Inflammatory macrophage (primary cell): ENCODE data around the gene OSBPL2.

Source experiments
- DNase-seq, 2 donors: peaks; one replicate each; pipeline ENCODE4 v3.0.0-alpha.2; 2020 to 2022
- total RNA-seq, 18 experiments: gene quantifications; one replicate each; lab custom pipeline; 2026; ENCODE audit warnings: mixed read lengths in 6 of 18, inconsistent platforms in 2 of 18; lab: John Stamatoyannopoulos, UW

Gene OSBPL2
- total RNA-seq: 24.4 to 60.6 (median 43.7) reads per million in 18 experiments

DNA sequence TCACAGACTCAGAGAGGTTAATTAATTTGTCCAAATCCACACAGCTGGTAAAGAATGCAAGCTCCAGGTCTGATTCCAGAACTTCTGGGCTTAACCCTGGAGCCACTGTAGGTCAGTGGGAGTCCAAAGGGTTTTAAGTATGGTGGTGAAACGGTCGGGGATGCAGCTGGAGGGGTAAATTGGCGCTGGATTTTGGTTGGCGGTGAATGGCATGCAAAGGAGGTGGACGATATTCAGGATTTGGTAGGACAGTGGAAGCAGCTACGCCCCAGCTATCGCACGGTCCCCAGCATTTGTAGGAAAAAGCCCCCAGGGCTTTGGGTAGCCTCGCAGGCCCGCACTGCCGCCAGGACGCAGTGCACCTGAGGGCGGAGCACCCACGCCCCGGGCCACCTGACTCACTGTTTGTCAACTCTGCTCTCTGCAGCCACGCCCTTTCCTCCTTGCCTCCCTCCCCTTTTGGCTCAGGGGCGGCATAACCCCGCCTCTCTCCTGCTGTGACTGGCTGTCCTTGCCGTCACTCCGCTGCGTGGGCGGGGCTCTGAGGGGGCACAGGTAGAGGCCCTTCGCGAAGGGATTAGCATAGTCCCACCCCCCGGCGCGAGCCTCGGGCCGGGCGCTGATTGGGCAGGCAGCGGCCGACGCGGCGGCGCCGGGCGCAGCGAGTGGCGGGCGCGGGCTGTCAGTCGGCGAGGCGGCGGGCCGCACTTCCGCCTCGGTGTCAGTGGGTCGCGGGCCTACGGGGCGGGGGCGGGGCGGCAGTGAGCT, at the start of gene OSBPL2:
Gene OSBPL2, plus strand, starts transcription at position 721 of the 768 bp plus-strand sequence. CDS start 17,664 bp downstream, outside the sequence.
- peak; percentile 99 to 100 for DNase-seq

DNA sequence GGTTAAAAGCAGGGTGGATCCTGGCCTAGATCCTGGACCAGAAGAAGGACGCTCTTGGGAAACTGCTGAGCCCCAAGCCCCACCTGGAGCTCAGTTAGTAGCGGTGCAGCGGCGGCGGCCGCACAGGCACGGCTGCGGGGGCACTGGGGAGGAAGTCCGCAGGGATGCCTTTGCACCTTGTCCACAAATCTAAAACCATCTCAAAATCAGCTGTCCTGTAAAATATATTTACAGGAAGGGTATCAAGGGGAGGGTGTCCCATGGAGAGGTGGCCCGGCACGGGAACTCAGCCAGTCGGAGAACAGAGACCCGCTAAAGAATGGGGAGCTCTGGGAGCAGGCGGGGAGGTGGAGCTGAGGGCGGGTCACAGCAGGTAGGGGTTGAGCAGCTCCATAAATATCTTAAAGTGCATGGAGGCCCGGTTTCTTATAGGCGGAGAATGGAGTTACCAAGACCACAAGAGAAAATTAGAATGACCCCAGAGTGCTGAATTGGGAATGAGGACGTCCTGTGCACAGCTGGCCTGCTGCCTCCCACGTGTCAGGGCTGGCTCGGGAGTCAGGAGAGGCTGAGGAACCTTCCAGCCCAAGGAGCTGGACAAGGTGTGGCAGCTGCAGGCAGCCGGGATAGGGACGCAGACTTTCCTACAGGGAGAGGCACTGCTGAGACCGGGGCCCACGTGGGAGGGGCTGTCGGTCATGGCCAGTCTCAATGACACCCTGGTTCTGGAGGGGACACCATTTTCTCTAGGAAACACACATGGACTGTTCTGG, 47.5 kb upstream of the OSBPL2 start:
- no peak for DNase-seq

DNA sequence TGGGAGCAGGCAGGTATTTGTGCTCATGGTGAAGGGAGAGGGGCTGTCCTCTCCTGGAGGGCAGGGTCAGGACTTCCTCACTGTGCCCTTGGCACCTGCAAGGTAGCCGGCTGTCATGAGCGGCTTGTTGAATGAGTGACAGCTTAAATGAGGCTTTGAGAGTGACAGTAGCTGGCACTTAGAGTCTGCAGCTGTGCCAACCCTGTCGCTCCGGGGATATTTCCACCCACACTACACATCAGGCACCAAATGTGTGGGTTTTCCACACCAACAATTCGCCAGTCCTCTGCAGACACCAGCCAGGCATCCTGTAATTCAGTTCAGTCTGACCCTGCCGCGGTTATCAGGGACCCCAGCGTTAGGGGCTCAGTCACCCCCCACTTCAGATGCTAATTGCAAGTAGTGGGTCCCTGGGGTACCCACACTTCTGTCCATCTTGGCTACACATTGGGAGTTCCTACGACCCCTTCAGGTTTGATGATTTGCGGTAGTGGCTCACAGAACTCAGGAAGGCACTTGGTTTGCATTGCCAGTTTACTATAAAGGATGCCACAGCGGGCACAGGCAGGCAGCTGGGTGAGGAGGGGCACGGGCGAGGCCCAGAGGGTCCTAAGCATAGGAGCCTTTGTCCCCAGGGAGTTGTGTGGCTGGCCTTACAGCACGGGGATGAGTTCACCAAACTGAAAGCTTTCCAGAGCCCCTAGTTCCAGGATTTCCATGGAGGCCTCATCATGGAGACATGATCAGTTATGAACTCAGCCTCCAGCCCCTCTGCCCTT, 46.4 kb upstream of the OSBPL2 start:
- DNase-seq: no peak

DNA sequence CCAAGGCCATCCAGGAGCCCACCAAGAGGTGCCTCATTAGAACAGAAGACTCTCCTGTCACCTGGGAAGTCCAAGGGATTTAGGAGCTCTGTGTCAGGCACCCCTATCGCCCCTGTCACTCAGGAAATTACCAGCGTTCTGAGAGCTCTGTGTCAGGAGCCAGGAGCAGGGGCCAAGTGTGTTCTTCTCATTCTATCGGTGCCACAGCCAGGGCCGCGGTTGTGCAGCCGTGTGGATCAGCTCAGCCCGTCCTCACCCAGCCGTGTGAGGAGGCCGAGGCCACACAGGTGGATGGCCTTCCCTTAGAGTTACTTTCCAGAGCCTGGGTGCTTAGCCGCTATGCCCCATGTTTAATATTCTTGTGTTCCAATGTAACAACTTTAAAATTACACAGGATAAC, 45.7 kb upstream of the OSBPL2 start:
- DNase-seq: no peak

DNA sequence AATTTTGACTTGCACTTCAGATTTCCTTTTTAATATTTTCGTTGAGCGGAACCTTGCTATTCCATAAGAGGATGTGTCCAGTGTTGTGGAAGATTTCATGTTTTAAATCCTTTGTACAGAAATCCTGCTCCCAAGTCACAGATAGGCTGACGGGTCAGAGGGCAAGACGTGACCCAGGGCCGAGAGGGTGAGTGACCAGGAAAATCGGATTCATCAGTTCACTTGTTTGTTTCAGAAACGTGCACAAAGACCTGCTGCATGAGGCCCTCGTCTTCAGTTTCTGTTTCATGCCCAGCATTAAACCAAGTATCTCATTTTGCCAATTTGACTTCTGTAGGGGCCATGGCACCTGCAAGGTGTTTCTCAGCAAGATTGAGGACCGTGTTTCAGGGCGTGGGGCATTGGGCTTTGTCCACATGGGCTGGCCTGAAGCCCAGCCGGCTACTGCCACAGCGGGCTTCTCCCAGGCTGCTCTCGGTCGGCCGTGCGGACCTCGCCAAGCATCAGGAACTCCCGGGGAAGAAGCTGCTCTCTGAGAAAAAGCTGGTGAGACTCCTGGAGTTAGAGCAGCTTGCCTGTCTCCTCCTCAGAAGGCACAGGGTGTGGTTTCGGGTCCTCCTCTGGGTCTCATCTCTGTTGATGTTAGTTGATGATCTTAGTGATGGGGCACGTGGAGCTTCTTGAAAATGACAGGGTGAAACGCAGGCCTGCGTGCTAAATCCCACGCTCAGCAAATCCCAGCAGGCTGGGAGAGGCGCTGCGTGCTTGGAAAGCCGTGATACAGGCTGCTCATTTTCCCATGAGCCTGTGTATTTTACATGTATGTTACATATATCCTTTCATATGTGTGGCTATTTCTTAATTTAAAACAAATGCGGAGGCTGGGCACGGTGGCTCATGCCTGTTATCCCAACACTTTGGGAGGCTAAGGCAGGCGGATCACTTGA, 45.0 kb upstream of the OSBPL2 start:
- no peak for DNase-seq

DNA sequence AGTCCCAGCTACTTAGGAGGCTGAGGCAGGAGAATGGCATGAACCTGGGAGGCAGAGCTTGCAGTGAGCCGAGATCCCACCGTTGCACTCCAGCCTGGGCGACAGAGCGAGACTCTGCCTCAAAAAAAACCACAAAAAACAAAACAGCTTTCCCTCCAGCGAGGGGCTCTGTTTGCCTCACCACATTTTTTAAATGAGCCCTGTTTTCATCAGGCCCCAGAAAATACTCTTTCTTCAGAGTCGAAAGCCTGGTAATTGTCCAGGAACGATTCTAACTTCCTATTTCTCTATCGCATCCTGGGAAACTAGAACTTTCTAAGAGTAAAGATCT, 43.3 kb upstream of the OSBPL2 start:
- DNase-seq: no peak

DNA sequence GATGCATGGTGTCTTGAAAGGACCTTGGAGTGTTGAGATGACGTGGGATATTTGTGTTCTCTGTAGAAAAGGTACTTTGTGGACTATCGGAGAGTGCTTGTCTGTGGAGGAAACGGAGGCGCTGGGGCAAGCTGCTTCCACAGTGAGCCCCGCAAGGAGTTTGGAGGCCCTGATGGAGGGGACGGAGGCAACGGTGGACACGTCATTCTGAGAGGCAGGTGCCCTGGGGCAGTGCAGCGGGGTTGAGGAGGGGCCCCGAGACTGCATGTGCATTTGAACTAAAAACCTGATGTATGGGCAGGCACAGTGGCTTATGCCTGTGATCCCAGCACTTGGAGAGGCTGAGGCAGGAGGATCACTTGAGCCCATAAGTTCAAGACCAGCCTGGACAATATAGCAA, 42.6 kb upstream of the OSBPL2 start:
- DNase-seq: no peak

DNA sequence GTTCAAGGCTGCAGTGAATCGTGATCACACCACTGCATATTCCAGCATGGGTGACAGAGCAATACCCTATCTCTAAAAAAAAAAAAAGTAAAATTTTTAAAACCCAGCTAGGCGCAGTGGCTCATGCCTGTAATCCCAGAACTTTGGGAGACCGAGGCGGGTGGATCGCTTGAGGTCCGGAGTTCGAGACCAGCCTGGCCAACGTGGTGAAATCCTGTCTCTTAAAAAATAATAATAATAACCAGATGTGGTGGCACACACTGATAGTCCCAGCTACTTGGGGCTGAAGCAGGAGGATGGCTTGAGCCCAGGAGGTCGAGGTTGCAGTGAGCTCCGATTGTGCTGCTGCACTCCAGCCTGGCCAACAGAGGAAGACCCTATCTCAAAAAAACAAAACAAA, 42.0 kb upstream of the OSBPL2 start:
- no peak for DNase-seq

DNA sequence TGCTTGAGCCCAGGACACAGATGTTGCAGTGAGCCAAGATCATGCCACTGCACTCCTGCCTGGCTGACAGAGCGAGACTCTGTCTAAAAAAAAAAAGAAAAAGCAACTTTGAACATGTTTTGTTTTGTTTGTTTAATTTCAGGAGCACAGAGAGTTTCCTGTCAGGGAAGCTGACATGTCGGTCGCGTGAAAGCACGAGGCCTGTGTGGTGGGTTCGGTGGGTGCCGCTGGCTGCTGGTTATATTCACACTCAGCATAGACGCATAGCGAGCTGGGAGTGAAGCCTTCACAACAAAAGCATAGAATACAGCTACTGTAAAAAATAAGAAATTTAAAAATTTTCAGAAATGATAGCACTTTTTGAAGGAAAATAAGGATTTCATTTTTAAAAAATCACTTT, 41.0 kb upstream of the OSBPL2 start:
- no peak for DNase-seq

DNA sequence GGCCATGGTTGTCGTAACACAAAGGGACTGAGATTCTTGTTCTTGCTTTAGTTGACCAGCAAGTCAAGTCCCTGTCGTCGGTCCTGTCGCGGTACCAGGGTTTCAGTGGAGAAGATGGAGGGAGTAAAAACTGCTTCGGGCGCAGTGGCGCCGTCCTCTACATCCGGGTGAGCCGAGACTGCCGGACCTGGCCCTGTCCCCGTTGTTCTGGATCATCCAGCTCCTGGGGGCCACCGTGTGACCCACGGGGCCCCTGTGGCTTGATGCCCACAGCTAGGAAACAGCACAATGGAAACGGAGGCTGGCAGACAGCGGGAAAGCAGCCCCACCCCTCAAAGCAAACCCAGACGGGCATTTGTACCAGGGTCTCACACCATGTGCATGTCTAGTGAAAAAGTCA, 40.5 kb upstream of the OSBPL2 start:
- DNase-seq: no peak

DNA sequence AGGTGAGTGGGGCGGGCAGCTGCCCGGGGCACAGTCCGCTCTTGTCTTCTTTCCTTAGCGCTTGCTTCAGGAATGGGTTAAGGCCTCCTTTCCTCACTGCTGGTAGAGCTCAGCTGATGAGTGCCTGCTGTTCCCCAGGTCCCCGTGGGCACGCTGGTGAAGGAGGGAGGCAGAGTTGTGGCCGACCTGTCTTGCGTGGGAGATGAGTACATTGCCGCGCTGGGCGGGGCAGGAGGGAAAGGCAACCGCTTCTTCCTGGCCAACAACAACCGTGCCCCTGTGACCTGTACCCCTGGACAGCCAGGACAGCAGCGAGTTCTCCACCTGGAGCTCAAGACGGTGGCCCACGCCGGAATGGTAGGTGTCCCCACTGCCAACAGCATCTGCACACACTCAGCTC, 39.8 kb upstream of the OSBPL2 start:
- no peak for DNase-seq

DNA sequence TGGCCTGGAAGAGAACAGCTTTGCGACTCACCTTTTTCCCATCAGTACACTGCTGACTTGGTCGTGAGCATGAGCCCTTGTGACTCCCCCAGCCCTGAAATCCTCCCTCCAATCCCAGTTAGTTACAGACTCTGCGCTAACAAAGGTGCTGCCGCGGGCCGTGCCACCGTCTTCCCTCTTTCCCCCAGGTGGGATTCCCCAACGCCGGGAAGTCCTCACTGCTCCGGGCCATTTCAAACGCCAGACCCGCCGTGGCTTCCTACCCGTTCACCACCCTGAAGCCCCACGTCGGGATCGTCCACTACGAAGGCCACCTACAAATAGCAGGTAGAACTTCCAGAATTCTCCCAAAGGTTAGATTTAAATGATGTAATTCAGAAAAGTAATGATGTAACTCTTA, 39.4 kb upstream of the OSBPL2 start:
- no peak for DNase-seq

DNA sequence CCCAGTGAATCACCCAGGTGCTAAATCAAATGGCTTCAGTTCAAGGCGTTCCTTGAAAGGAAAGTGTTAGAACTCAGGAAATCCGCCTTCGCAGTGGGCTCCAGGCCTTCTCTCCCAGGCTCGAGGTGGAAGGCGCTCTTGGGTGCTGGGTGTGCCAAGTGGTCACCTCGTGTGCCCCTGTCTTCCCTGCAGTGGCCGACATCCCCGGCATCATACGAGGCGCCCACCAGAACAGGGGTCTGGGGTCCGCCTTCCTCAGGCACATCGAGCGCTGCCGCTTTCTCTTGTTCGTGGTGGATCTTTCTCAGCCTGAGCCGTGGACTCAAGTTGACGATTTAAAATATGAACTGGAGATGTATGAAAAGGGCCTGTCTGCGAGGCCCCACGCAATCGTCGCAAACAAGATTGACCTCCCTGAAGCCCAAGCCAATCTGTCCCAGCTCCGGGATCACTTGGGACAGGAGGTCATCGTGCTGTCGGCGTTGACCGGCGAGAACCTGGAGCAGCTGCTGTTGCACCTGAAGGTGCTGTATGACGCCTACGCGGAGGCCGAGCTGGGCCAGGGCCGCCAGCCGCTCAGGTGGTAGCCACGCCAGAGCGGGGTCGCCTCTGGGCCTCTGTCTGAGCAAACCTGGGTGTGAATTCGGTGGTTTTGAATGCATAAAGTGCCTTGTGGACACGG, 37.7 kb upstream of the OSBPL2 start:
- no peak for DNase-seq

DNA sequence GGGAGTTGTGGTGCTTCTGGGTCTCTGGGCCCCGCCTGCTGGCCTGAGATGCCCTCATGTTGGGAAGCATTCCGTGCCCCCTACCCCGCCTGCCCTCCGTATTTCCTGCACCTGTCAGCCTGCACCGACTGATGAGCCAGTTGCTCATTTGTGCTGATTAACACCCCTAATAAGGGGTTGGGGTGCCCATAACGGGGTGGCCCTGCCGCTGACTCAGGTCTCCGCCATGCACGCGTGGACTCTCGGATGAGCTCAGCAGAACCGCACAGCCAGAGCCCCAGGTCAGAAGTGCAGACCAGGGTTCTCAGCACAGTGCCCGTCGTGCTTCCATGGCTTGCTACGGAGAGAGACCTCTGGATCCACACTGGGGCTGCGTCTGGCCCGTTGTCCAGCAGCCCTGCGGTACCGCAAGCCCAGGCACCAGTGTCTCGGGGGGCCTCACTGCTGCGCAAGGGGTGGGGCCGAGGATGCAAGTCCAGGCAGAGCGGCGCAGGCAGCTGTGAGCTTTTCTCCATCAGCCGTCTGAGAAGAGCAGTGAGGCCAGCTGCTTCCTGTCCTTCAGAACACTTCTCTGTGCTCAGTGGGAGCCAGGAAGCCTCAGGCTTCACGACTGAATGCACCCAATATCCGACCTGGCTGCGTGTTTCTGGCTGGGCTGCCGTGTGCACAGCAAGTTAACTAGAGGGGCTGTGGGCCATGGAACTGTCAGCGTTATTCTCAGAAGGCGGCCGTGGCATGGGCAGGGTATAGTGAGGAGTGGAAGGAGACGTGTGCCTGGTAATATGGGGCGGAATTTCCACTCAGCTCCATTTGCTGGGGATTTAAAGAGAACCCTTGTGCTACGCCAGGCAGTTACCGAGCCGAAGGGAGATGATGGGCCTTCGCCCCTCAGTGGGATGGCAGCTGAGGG, 36.9 kb upstream of the OSBPL2 start:
- DNase-seq: no peak

DNA sequence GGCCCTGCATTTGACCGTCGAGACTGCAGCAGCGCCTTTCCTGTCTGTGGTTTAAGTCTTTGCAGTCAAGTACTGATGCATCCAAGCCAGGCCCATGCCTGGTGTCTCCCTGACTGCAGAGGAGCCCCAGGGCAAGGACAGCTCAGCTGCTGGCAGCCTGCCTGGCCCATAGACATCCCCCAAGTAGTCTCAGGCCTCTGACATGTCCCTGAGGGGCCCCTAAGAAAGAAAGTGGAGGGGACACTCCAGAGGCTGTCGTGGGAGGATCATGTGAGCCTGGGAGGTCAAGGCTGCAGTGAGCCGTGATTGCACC, 36.3 kb upstream of the OSBPL2 start:
- DNase-seq: no peak

DNA sequence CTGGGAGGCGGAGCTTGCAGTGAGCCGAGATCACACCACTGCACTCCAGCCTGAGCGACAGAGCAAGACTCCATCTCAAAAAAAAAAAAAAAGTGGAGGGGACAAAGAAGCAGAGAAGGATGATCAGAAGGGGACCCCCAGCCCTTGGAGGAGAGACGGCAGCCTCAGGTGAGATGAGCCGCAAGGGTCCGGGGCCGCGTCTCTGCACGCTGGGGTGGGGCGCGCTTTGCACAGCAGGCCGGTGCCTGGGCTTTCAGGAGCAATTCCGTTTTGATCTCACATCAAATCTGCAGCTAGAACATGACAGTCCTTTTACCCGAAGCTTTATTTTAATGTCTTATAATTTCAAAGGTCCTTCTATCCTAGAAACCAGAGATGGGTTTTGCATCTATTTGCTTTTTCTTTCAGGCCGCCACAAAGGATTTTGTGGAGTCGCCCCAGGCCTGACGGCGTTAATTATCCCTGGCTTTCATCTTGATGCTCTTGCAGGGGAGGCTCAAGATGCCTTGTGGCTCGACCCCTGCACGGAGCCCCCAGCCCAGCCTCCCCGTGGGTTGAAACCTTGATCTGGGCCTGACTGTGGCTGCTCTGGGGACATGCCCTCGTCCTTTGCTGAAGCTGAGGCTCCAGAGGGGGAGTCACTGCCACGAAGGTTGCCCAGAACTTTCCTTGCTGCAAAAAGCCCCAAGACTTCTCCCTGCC, 35.5 kb upstream of the OSBPL2 start:
- DNase-seq: no peak

DNA sequence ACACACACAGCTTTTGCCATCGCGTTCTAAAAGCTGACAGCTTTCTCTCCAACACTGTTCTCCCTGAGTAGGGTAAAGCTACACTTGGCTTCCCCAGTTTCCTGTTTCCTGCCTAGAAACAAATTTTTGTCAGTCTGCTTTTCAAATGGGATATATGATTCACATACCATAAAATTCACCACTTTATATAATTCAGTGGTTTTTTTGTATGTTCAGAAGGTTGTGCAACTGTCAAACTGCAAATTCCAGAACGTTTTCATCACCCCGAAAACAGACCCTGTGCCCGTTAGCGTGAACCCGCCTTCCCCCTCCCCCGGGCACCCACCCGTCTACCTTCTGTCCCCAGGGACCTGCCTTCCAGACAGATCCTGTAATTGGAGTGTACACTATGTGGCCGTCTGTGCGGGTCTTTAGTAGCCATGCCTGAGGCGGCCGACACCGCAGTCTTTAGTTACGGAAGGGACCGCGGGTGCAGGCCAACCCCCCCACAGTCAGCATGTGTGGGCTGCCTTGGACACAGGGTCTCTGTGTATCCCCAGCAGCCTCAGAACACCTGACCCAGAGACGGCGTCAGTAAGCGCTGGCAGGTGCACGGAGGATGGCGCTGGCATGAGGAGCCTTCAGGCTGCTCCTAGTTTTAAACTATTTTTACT, 34.8 kb upstream of the OSBPL2 start:
- DNase-seq: no peak

DNA sequence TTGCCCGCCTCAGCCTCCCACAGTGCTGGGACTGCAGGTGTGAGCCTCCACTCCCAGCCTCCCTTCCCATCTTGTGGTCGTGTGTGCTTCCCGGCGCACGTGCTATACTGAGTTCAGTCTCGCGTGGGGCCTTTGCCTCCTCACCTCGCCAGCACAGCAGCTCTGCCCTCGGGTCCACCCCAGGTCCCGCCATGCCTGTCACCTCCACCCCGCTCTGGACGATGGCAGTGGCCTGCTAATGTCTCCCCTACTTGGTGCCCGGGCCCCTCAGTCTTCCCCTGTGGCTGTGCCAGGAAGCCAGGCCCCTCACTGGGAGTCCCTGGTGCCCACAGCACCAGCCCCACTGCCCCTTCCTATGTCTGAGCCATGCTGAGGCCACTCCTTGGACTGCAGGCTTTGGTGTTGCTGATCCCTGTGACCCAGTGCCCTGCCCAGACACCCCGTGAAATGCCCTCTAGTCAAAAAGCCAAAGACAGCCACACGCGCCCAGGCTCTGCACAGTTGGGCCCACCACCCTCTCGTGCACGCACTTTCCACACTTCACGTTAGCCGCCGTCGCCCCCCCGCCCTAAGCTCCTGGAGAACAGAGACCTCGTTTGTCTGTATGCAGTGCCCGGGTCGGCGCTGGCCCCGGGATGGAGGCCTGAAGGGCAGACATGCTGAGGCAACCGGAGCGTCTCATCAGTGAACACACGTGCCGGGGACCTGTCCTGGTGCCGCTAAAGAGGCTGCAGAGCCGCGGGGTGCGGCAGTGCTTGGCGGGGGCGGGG, 32.5 kb upstream of the OSBPL2 start:
- DNase-seq: no peak

DNA sequence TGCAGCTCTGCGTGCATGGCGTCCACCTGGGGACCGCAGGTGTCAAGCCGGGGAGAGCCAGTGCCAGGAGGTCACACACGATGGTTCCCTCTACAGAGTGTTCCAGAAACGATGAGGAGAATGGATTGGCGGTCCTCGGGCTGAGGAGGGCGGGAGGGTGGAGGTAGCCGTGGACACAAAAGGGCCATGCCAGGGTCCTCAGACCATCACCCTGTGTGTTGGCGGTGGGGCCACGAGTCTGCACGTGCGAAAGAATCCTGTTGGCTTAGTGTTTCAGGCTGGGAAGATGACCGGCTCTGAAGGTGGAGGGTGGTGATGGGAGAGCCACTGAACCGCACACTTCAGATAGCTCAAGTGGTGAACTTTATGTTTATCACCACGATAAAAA, 31.9 kb upstream of the OSBPL2 start:
- DNase-seq: no peak
